Osteoblast (primary cell): ENCODE results near the gene LIN28A. TPM values are rescaled to one million over a fixed set of nuclear protein-coding genes. Genes with fewer than 3 reads are reported as not detected.
"Not testable (repeated sequence)": the region's sequence is repeated elsewhere in the genome, so short reads cannot be mapped to it uniquely, and the experiment has no call there.

ENCODE experiments used
- DNase-seq: peaks from one replicate; pipeline ENCODE4 v3.0.0; 2011; ENCODE audit warnings: low spot score, mixed read lengths; ENCODE audit not compliant: insufficient read length; ENCODE audit errors: missing footprints
- H2AFZ ChIP-seq: 2 replicates; pipeline ENCODE4 v1.6.0; 2011; ENCODE audit warnings: mild to moderate bottlenecking, low read length
- H3K27ac ChIP-seq: 2 replicates; pipeline ENCODE4 v1.5.1; 2011; ENCODE audit warnings: mild to moderate bottlenecking, low read depth, low read length, moderate library complexity
- H3K27me3 ChIP-seq: 2 replicates; pipeline ENCODE4 v1.6.0; 2012; ENCODE audit warnings: mild to moderate bottlenecking, control low read depth, inconsistent platforms, low read length, moderate library complexity; ENCODE audit not compliant: insufficient read depth
- H3K36me3 ChIP-seq: 2 replicates; pipeline ENCODE4 v1.5.1; 2011; ENCODE audit warnings: mild to moderate bottlenecking, low read length, control low read depth, moderate library complexity; ENCODE audit not compliant: insufficient read depth
- H3K4me1 ChIP-seq: 2 replicates; pipeline ENCODE4 v1.5.1; 2011; ENCODE audit warnings: mild to moderate bottlenecking, low read length, control low read depth, moderate library complexity; ENCODE audit not compliant: insufficient read depth
- H3K4me2 ChIP-seq: 2 replicates; pipeline ENCODE4 v1.6.0; 2011; ENCODE audit warnings: mild to moderate bottlenecking, low read length; ENCODE audit not compliant: insufficient read depth
- H3K4me3 ChIP-seq: fragments of 200-600 bp; sonication (generic); 3 replicates; pipeline ENCODE4 v1.5.1; 2012; ENCODE audit warnings: mild to moderate bottlenecking, low read length, inconsistent platforms; ENCODE audit not compliant: insufficient read depth
- H3K79me2 ChIP-seq: 2 replicates; pipeline ENCODE4 v1.6.0; 2012; ENCODE audit warnings: mild to moderate bottlenecking, low read length, control low read depth, inconsistent platforms; ENCODE audit not compliant: insufficient read depth
- H3K9me3 ChIP-seq: 2 replicates; pipeline ENCODE4 v1.5.1; 2011; ENCODE audit warnings: low read depth, low read length, control low read depth
- H4K20me1 ChIP-seq: 2 replicates; pipeline ENCODE4 v1.6.0; 2012; ENCODE audit warnings: mild to moderate bottlenecking, low read length, control low read depth; ENCODE audit not compliant: insufficient read depth
- total RNA-seq: library from RNA; depleted of rRNA; stranded (reverse); fragments of >200 nt; gene quantifications from 2 replicates; pipeline ENCODE4 v1.2.3, GENCODE V29; 2012
- TF ChIP-seq, protein P1 (sequence below): IDR thresholded peaks from 2 replicates; pipeline ENCODE4 v1.5.1; 2011; ENCODE audit warnings: mild to moderate bottlenecking, low read depth, low read length, moderate library complexity; ENCODE audit errors: extremely low read depth

Gene LIN28A
- total RNA-seq, 1 donor, result not detected

DNA sequence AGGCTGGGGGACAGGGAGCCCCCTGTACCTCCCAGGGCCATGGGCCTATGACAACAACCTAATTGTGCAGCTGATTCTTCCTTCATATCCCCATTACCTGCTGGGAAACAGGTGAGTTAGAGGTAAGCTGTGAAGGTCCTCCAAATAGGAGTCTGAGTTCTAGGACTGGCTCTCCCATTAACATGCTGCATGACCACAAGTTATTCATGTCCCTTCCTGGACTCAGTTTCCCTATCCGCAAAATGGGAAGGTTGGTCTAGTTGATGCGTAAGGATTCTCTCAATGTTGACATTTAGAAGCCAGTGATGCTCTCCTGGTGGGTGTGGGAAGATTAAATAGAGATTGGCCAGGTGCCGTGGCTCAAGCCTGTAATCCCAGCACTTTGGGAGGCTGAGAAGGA is 42.1 kb upstream of the LIN28A start:
- Histone ChIP-seq H3K36me3 (no peaks in the 10 kb centered on the region), H3K79me2 (no peaks in the 10 kb centered on the region), H3K4me1 (peaks cover 3% of the 10 kb centered on the region), H3K9me3 (no peaks in the 10 kb centered on the region), H2AFZ (no peak overlapping the region), H3K27me3 (peaks cover 6% of the 10 kb centered on the region), H3K4me3 (no peak overlapping the region), H3K27ac (no peak overlapping the region), H3K4me2 (no peak overlapping the region), H4K20me1 (no peaks in the 10 kb centered on the region)
- no peak for DNase-seq
- TF ChIP-seq, protein P1, sequence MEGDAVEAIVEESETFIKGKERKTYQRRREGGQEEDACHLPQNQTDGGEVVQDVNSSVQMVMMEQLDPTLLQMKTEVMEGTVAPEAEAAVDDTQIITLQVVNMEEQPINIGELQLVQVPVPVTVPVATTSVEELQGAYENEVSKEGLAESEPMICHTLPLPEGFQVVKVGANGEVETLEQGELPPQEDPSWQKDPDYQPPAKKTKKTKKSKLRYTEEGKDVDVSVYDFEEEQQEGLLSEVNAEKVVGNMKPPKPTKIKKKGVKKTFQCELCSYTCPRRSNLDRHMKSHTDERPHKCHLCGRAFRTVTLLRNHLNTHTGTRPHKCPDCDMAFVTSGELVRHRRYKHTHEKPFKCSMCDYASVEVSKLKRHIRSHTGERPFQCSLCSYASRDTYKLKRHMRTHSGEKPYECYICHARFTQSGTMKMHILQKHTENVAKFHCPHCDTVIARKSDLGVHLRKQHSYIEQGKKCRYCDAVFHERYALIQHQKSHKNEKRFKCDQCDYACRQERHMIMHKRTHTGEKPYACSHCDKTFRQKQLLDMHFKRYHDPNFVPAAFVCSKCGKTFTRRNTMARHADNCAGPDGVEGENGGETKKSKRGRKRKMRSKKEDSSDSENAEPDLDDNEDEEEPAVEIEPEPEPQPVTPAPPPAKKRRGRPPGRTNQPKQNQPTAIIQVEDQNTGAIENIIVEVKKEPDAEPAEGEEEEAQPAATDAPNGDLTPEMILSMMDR, result no peak

DNA sequence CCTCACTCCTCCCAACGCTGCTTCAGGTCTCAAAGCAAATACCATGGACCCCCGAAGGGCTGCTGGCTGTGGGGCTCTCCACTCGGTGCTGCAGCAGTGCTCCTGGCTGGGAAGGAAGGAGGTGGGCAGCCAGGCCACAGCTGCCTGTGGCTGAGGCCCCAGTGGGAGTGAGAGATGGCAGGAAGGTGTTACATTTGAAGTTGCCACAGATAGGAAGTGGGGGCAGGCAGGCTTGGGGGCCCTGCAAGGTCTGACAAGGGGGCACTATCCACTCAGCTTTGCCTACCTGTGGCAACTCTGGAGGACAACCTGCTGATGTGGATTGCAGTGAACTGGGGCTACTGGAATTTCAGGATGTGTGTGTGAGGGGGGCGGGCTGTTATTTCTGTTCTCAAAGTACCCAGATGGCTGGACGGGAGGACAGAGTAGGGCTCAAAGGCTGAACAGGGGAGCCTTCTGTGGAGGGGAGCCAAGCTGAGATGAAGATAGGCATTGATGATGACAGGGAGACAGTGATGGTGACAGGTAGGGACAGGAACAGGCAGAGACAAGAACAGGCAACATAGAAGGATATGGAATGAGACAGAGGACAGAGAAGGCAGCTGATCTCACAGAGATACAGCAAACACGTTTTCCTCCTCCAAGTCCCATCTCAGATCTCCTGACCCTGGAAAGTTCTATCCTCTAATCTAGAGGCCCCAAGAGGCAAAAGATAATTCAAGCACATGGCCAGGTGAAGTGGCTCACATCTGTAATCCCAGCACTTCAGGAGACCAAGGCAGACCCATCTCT is 39.8 kb upstream of the LIN28A start:
- H3K27ac ChIP-seq, result no peak overlapping the region
- no peaks in the 10 kb centered on the region for H3K79me2 ChIP-seq
- no peaks in the 10 kb centered on the region for H4K20me1 ChIP-seq
- no peaks in the 10 kb centered on the region for H3K36me3 ChIP-seq
- peaks cover 9% of the 10 kb centered on the region for H3K4me1 ChIP-seq
- TF ChIP-seq, protein P1, result no peak
- no peak overlapping the region for H2AFZ ChIP-seq
- no peaks in the 10 kb centered on the region for H3K9me3 ChIP-seq
- DNase-seq, result peak; percentile 32
- H3K27me3 ChIP-seq, result no peaks in the 10 kb centered on the region
- no peak overlapping the region for H3K4me2 ChIP-seq
- no peak overlapping the region for H3K4me3 ChIP-seq

DNA sequence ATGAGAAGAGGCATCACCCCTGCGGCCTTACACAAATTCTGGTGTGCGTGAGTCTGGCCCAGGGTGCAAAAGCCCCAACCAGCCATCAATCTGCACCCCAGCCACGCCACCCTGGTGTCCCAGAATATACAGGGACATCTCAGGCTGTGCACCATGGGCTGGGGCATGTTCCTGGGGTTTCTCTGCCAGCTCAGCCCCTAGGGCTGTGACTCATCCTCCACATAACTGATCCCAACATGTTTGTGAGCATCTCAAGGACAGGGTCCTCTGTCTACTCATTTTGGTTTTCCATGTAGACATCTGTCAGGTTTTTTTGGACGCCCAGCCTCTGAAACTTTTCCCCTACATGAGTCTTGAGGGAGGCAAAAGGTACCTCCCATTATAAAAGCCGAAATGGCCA is 38.6 kb upstream of the LIN28A start:
- no peaks in the 10 kb centered on the region for H4K20me1 ChIP-seq
- peaks cover 9% of the 10 kb centered on the region for H3K4me1 ChIP-seq
- TF ChIP-seq, protein P1, result no peak
- no peak overlapping the region for H3K27ac ChIP-seq
- H3K4me3 ChIP-seq, result no peak overlapping the region
- H3K36me3 ChIP-seq, result no peaks in the 10 kb centered on the region
- no peaks in the 10 kb centered on the region for H3K9me3 ChIP-seq
- H2AFZ ChIP-seq, result no peak overlapping the region
- DNase-seq, result peak; percentile 76
- no peaks in the 10 kb centered on the region for H3K79me2 ChIP-seq
- H3K27me3 ChIP-seq, result no peaks in the 10 kb centered on the region
- no peak overlapping the region for H3K4me2 ChIP-seq

DNA sequence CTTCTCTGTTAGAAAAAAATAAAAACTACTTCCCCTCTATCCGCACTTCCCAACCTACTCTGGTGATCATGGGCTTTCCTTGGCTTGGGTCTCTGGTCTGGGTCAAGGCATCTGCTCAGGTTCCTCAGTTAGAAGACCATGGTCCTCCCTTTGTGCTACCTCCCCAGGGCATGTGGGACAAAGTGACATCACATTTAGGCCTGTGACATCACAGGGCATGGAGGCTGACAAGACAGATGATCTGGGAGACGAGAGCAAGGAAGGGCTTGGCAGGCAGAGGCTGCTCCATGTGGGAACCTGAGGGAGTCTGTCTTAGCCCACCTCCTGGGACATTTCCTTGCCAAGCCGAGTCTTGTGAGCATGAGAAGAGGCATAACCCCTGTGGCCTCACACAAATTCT is 38.0 kb upstream of the LIN28A start, which contains the start of gene ZNF683:
Gene ZNF683, minus strand, starts transcription at position 140 of the 400 bp plus-strand sequence. CDS start 4,179 bp downstream, outside the sequence.
- H3K27me3 ChIP-seq, H3K4me2 ChIP-seq, H3K79me2 ChIP-seq, H3K27ac ChIP-seq, H3K36me3 ChIP-seq, H3K4me3 ChIP-seq, H2AFZ ChIP-seq, H3K9me3 ChIP-seq, DNase-seq, H4K20me1 ChIP-seq: not testable (repeated sequence)
- H3K4me1 ChIP-seq, result peaks cover 10% of the 10 kb centered on the region
